HG02759 (cell line): ENCODE results near the gene PPP1R36.

ENCODE experiments used
- ATAC-seq: cut with Tn5 transposase; IDR thresholded peaks from one replicate; pipeline ENCODE4 v1.9.1; 2021; ENCODE audit warnings: mild to moderate bottlenecking, moderate library complexity; ENCODE audit not compliant: unreplicated experiment

Gene PPP1R36, protein sequence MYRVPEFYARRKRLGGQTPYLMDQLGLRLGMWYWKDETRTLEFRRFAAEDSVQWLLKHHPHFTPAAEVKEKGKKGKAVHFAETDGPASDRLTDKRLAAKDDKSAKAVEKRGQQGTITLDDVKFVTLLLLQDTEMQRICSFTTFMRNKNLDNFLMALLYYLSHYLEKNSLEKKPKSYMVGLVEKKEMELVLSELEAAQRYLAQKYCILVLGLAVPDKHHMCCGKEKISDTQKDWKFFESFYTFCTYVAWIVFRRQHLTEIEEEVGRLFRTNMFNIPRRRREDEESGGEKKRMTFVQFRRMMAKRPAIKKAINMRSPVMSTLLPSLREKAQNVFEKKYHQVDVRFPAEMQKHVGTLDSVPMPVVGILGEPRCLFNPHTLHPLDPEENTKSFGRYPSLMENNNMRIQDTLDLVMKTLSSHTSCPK

DNA sequence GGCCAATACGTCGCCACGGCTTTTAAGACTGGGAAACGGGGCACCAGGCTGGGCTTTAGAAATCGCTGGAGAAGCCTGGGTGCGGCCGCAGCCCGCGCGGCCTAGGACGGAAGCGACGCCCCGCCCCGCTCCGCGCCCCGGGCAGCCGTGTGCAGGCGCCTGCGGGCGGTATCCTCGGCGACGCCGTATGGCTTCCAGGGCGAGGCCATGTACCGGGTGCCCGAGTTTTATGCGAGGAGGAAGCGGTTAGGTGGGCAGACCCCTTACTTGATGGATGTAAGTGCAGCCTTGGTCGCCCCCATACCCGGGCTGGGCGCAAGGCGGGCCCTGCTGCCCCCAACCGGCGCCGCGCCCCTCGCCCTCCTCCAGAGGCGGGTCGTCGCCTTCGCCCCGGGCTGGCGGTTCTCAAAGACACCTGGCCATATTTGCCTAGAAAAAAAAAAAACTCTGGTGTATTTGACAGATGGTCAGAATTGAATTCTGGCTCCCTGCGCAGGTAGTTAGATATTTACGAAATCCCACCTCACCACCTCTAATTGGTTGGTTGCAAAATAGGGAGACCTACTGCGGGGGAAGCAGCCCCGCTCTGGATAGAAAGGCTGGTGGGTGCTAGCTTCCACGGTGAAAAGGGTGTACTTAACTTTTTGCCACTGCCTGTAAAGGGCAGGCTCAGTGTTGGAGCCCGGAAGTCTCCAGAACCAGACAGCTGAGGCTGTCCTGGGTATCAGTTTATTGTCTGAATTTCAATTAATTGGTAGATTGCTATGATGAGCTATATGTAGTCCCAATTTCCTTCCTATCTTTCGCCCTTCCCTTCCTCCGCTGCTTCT, at the start of gene PPP1R36:
Gene PPP1R36, plus strand, starts transcription at position 171 of the 830 bp plus-strand sequence. Its CDS starts 37 bp downstream, at position 208.
- ATAC-seq, result peak; percentile 78

DNA sequence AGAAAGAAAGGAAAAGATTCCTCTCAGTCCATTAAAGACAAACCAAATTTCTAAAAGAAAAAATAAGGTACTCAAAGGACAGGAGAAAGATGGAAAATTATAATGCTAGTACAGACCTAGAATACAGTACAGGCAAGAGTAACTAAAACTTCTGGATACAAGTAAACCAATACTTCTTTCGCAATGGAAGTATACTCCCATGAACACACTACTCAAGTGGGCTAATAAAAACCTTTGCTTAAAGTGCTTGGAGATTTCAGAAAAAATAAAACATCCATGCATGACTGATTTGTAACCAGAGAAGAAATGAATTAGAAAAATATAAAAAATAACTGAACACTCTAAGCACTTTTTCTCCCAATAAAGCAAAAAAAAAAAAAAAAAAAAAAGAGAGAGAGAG, 49.7 kb upstream of the PPP1R36 start:
- no peak for ATAC-seq

DNA sequence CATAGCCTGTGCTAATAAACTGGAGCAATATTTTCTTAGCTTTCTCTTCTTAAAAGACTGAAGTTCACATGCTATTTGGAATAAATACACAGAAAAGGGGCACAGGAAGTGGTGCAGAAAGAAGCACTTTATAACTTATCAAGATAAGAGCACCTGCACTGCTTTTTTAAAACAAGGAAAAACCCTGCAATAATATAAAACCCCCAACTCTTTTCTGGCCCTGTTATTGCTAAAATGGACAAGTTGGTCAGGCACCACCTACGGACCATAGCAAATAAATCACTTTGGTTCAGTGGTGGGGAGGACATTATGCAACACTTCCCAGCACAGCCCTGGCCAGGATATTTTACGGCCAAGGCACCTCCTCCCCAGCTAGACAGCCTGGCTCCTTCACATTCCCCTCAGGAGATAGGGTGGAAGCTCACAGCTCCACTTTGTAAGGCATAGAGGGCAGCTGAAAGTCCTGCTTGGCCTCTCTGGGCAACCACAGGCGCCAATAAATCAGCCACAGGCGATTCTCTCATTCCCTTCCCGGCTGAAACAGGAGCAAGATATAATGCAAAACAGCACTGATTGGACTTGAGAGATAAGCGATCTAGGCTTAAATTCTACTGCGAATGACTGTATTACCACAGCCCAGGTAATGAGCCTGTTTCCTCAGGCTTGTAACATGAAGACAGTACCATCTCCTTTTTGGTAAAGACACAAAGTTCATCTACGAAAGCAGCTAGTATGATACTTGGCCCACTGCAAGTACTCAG, 48.2 kb upstream of the PPP1R36 start:
- no peak for ATAC-seq

DNA sequence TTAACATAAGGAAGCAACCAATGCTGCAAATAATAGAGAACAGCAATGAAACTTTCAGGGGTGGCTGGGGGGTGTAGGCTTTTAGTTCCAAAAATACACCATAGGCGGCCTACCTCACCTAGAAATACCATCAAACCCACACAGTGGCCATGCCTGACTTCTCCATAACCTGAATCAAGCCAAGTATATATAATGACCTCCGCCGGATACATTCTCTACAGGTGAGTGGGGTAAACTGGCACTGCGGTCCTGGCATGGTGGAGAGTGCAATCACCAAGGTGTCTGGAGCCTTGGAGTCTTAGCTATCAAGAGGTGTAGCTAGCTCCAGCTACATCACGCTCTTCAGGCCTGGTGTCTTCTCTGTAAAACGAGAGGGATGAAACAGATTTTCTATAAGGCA, 47.3 kb upstream of the PPP1R36 start:
- ATAC-seq, result no peak

DNA sequence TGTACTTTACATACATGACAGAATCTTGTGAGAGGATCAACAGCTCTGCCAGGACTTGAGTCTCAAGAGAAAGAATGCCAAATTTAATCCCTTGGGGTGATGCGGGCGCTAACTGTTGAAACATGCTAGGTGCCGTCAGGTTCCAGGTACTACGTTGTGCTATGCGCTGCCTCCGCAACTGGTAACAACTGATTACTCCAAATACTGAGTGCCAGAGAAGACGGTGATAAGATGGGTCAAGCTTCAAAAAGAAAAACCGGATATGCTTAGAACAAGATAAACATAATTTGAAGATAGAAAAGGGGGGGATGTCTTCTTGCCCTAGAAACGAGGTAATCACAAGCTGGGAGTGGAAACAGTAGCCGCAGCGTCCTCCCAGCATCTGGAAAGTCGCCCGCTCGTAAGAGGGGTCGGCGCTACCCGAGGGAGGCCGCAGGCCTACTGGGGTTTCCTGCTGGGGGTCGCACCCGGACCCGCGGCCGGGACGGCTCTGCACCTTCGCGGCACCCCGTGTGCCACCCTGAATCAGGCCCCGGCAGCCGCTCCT, 46.8 kb upstream of the PPP1R36 start:
- no peak for ATAC-seq

DNA sequence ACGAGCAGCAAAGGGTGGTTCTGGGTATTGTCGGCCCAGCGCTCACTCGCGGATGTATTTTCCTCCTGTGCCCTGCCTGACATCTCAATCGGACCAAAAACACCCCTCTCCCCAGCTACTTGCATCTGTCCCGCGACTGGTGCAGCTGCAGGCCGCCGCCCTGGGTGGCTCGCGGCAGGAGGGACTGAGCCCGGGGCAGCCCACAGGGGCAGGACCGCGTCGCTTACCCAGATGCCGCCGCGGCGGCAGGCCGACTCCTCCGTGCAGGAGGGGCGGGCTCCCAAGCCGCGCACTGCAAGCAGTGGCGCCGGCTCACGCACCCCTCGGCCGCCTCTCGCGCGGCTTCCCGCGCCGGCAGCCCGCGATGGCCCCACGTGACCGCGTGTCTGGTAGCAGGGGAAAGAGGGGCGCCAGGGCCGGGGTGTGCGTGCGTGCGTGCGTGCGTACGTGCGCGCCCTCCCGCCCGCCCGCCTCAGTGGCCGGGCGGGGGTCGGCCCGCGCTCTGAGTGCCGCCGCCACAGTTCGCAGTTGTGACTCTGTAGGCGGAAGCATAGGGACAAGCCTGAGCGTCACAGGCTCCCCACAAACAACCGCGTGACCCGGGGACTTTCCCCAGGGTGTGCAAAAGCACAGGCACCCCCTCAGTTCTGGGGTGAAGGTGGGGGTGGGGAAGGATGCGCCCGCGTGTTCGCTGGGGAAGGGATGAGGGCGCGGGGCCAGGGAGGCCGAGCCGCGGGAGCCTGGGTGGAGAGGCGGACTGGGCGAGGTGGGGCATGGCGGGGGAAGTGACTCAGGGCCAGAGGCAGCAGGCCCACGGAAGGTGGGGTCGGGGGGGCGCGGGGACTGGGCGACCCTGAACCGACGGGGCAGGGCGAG, 46.1 kb upstream of the PPP1R36 start, which contains the start of gene ZBTB25:
Gene ZBTB25, minus strand, starts transcription at position 405 of the 876 bp plus-strand sequence. CDS start 13,305 bp downstream, outside the sequence.
- ATAC-seq, result peak; percentile 67

DNA sequence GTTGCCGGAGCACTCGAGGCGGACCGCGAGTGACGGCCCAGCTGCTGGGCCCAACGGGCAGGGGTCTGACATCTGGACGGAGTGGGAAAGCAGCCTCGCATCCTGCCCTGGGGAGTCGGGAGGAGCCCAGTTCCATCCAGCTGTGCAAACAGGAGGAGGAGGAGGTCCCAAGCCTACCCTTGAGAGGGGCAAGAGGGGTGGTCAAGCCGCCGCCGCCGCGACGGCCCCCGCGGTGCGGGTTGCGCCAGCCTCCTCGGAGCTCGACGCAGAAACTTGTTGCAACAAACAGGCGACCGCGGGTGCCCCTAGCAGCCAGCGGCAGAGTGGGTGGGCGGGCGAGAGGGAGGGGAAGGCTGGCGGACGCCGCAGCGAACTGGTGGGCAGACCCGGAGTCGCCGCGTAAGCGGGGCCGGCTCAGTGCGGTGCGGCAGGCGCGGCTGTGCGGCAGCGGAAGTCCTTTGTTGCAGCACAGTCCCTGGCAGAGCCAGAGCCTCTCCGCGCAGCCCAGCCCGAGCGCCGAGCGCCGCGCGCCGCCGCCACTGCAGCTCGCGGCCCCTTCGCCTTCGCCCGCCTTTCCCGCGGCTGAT, 45.4 kb upstream of the PPP1R36 start, which contains the start of gene ZBTB1:
Gene ZBTB1, plus strand, starts transcription at position 461 of the 587 bp plus-strand sequence. CDS start 16,735 bp downstream, outside the sequence.
- peak; percentile 24 for ATAC-seq

DNA sequence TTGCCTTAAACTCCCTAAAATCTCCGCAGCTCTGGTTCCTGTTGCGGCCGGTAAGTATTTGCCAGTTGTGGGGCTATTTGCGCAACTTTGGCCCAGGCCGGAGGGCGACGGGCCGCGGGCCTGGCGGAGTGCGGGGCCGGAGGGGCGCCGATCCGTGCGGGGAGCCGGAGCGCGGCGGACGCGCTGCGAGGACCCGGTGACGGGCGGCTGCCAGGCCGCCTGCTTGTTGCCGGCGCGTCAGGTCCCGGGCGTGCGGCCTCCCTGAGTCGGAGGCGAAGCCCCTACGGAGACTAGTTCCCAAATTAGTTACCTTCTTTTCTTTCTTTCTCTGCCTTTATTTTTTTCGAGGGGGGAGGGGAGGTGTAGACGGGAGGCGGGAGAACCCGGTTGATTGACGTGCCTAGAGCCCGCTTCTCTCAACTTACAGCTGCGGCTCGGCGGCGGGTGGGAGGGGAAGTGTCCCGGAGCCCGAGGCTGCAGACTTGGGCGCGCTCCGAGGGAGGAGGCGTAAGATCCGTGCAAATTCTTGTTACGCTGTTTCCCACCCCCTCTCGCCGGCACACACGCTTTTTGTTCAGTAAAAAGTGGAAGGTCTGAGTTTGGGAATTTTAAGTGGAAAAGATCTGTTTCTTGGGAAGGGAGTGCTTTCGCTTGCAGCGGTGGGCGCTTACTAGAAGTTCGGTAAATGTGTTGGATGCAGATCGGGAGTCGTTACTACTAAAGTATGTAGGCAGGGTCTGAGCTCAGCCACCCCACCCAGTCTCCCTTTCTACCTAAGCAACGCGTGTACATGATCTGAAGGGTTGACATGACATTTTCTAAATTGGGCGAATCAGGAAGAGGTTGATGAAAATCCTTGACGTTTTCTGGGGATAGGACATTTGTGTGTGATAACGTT, 44.6 kb upstream of the PPP1R36 start:
- peak; percentile 34 for ATAC-seq

DNA sequence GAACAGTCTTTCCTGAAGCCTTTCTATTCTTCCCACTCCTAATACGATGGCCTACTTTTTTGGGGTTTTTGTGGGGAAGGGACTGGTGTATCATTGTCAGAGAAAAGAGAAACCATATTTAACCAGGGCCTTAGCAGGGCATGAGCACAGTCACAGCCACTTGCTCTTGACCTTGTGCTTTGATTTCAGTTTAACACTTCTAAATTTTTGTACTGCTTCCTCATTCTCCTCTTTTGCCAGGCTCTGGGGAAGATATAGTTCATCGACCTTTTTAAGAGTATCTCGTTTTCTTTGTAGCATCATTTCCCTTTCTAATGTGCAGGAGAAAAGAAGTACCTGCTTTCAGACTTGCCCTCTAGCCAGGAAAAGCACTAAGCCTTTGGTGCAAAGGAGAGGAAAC, 43.0 kb upstream of the PPP1R36 start:
- no peak for ATAC-seq

DNA sequence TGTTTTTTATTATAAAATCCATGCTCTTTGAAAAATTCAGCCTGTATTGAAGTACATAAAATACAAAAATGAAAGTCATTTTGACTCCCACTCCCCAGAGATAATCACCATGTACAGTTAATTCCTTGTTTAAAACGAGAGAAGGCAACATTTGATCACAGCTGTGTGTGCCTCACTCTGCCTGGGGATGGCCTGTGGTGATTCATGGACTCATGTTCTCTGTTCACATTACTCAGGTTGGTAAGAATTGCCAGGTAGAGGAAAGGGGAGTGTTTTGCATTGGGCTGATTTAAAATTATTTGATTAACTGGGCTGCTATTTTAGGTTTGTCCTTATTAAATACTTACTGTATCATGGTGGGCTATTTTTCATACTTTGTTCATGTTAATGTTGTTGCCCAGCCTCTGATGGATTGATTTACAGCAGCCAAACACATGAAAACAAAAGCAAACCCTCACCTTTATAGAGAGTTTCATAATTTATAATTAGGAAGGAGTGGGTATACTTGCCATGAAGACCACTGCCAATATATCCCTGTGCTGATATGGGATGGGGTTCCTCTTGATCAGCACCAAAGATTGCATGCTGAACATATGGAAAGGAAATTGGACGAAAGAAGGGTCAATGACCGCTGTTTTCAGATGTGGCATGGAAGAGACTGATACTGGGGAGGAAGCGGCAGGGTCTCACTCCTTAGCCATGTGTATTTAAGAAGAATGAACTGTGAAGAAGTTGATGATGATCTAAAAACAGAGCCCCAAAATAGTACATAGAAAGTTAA, 42.2 kb upstream of the PPP1R36 start:
- ATAC-seq, result no peak

DNA sequence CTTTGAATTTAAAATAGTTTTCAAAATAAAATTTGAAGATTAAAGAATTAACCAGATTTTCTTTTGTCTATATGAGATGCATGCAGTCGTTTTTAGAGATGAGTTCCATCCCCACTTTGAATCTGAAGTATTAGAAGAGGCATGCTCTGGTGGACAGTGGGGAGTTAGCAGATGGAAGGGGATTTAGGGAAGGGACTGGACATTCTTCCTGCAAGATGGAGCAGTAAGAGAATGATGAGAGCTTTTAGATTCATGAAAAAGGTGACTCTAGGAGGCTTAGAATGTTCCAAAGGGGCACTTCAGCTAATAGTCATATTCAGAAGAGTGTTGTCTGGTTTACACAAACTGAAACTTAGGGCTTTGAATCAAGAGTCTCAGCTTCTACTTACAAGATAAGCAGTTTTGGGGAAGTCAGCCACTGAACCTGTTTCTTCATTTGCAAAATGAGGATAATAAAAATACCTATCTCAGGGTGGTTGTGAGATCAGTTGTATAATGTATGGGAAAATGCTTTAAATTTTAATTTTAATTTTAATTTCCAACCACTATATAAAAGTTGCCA, 41.5 kb upstream of the PPP1R36 start:
- ATAC-seq, result no peak

DNA sequence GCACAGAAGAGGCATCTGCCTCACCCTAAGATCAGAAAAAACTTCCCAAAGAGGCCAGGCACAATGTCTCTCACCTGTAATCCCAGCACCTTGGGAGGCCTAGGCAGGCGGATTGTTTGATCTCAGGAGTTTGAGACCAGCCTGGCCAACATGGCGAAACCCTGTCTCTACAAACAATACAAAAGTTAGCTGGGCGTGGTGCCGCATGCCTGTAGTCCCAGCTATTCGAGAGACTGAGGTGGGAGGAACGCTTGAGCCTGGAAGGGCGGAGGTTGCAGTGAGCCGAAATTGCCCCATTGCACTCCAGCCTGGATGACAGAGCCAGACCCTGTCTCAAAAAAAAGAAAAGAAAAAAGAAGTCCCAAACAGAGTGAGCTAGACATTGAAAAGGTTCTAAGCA, 40.7 kb upstream of the PPP1R36 start:
- ATAC-seq, result no peak

DNA sequence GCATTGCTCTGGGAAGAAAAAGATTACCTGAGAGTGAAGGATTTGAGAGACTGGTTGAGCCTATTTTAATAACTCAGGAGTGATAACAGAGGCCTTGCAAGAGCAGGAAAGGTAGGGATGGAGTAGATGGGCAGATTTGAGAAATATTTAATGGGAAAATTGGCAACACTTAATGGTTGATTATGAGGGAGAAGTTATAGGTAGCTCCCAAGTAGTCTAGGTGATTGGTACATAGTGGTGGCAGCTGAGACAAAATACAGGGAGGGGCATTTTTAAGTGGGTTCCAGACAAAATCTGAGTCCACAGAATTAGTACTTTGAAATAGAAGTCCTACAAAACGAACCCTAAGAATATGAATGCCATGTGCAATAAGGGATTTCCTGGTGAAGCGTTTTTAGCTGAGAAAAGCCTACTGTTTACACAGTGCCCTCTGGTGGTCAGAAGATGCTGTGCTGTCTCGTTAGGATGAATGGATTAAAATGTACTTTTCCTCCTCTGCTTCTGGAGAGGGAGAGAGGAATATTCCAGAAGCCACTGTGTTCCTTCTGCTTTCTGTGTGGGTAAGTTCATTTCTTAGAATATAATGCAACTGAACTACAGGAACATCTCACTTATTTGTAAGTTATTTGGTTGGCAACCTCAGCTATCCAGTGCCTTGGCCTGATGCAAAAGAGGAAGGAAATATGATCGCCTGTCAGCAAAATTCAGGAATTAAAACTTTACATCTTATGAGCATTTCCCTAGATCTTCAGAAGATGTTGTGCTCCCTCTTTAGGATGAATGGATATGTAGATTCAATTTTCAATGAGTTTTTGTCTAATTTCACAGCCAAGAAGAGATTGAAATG, 38.7 kb upstream of the PPP1R36 start:
- peak; percentile 39 for ATAC-seq

DNA sequence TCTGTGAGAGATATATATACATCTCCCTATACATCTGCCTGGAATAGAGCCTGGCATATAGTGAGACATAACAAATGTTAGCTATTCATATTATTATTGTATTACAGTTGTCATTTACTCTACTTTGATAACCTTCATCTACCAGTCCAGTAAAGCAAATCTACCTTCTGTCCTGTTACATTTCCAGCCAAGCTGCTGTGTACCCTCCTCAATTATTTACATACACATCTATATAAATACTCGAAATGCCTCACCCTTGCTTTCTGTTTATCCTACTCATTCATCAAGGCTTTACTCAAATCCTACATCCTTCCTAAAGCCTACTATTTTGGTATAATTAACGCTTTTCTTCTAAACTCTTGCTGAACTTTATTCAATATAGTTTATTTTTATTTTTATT, 36.5 kb upstream of the PPP1R36 start:
- ATAC-seq, result no peak

DNA sequence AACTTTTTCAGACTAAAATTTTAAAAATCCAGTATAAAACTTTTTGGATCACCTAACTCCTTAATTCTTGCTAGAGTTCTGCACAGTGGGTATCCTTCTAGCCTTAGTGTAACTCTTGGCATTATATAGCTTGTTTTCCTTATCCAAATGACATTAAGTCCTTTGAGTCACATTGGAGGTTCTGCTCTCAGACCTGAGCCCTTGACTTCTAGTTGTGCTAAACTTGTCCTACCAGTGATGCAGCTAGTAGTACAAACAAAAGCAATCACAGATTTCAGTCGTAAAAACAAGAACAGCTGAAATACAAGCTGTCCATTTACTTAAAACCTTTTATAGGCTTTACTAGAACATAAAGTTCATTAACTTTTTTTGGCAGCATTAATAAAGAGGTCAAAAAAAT, 34.7 kb upstream of the PPP1R36 start:
- ATAC-seq, result no peak

DNA sequence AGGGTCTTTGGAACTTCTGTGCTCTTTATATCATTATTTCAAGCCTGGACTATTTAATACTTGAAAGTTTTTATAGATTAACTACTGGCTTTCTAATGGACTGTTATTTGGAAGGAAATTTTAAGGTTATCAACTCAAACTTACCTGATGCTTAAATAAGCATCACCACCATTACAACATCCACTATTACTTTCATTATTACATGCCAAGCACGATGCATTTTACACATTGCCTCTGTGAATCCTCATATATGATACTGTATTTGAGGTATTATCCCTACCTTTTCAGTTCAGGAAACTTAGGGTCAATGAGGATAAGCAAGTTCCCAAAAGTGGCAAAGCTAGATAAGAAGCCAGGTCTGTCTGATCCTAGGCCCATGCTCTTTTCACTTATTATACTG, 32.8 kb upstream of the PPP1R36 start:
- no peak for ATAC-seq
